ENCODE results near the gene MPRIP.
"Not testable (repeated sequence)": the region's sequence is repeated elsewhere in the genome, so short reads cannot be mapped to it uniquely, and the experiment has no call there.

Gene MPRIP

DNA sequence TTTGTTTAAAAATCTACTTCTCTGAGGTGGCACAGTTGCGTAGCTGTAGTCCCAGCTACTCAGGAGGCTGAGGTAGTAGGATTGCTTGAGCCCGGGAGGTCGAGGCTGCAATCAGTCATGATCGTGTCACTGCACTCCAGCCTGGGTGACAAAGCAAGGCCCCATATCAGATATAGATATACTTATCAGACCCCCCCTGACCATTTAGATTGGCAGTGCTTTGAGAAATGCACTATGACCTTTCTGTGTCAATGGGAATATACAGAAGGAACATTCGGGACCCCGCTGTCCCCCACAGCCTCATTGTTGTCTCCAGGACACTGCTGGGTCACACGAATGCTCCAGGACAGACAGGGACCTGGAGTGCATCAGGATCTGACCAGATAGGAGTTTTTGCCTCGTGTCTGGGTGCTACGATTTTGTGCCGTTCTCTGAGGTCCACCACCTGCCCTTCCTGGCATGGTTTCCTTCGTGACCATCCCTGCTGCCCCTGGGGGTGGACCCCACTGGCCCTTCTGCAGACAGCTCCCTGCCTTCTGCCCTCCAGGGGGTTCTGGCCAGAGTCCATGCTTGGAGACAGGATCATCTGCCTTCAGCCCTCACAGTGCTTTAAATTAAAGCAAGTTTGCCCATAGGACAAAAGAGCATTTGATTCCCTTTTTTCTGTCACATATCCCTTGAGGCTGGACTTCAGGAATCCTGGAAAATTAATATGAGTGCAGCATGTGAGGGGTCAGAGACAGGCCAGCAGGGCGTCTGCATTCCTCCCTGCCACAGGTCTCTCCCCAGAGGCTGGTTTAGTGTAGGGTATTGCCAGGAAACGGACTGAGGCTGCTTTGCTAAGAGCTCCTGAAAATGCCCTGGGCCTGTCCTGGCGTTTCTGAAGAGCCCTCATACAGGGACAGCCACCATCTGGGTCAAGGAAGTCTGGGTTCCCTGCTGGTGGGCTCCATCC, 144.6 kb downstream of the MPRIP start:
- CTCF ChIA-PET = interaction anchor here (0.6 kb wide), 1 partner anchor 17 kb away, joined by 4 read pairs; no protein-coding TSS in a partner anchor

DNA sequence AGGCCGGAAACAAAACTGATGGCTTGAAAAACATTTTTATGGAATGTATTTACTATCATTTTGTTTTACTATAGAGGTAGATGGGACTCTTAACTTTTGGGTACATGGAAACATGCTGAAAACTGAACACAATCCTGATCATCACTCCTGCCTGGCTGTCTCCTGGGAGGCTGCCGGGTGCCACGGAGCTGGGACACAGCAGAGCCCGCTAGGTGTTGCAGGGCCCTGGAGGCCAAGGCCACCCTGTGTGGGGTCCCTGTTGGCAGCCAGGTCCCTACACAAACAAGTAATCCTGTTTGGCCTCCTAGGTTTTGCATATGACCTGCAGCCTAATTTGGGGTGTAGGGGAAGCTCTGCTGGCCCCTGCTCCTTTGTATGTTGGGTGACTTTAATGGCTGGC, 146.3 kb downstream of the MPRIP start:
- peak overlapping the region; percentile 15 for H3K27ac ChIP-seq
- TF ChIP-seq, protein P1, sequence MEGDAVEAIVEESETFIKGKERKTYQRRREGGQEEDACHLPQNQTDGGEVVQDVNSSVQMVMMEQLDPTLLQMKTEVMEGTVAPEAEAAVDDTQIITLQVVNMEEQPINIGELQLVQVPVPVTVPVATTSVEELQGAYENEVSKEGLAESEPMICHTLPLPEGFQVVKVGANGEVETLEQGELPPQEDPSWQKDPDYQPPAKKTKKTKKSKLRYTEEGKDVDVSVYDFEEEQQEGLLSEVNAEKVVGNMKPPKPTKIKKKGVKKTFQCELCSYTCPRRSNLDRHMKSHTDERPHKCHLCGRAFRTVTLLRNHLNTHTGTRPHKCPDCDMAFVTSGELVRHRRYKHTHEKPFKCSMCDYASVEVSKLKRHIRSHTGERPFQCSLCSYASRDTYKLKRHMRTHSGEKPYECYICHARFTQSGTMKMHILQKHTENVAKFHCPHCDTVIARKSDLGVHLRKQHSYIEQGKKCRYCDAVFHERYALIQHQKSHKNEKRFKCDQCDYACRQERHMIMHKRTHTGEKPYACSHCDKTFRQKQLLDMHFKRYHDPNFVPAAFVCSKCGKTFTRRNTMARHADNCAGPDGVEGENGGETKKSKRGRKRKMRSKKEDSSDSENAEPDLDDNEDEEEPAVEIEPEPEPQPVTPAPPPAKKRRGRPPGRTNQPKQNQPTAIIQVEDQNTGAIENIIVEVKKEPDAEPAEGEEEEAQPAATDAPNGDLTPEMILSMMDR (conservative IDR thresholded peaks at IDR 0.05; ENCODE audit: low read depth) = no peak
- POLR2A ChIA-PET (ENCODE audit: low non-redundant PET) = no interaction called here
- DNase-seq (ENCODE audit: low spot score) = no peak
- CTCF ChIA-PET = interaction anchor here (0.6 kb wide), 2 partner anchors 748 to 935 kb away, joined by 3 read pairs; no protein-coding TSS in a partner anchor

More for the DNA sequence above, 144.6 kb downstream of the MPRIP start:
- DNase-seq (ENCODE audit: low spot score) = no peak
- H3K27ac ChIP-seq = peak overlapping the region; percentile 50
- TF ChIP-seq, protein P1 (conservative IDR thresholded peaks at IDR 0.05; ENCODE audit: low read depth) = no peak
- POLR2A ChIA-PET (ENCODE audit: low non-redundant PET) = no interaction called here

DNA sequence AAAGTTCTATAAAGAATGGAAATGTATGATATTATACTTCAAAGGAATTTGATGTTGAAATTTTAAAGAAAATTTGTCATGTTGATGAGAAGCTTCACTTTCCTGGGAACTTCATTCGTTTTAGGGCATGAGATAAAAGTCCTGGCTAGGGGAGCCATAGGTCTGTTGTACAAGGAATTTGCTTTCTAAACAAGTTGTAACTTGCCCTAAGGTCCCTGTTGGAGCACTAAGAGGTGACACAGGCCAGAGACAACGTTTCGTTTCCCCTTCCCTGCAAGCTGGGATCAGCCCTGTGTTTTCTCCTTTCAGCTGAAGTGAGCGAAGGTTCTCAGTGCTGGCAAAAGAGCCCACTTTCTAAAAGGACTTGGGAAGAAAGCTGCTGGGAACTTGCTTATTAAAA, 147.3 kb downstream of the MPRIP start:
- POLR2A ChIA-PET (ENCODE audit: low non-redundant PET) = no interaction called here
- no peak for DNase-seq (ENCODE audit: low spot score)
- TF ChIP-seq, protein P1 (conservative IDR thresholded peaks at IDR 0.05; ENCODE audit: low read depth) = no peak
- H3K27ac ChIP-seq = peak overlapping the region; percentile 39
- CTCF ChIA-PET = interaction anchor here (0.7 kb wide), 1 partner anchor 24 kb away, joined by 5 read pairs; no protein-coding TSS in a partner anchor

GRCh38 chr17:17190188-17190587, 147.9 kb downstream of the MPRIP start:
- peak overlapping the region; percentile 39 for H3K27ac ChIP-seq
- ChIA-PET CTCF (no interaction called here), POLR2A (ENCODE audit: low non-redundant PET) (no interaction called here)
- TF ChIP-seq, protein P1 (conservative IDR thresholded peaks at IDR 0.05; ENCODE audit: low read depth) = no peak
- DNase-seq (ENCODE audit: low spot score) = no peak

GRCh38 chr17:17191346-17191792, 149.1 kb downstream of the MPRIP start:
- no peak for DNase-seq (ENCODE audit: low spot score)
- peak overlapping the region; percentile 50 for H3K27ac ChIP-seq
- ChIA-PET CTCF (no interaction called here), POLR2A (ENCODE audit: low non-redundant PET) (interaction anchor here (0.6 kb wide), 1 partner anchor 10 kb away, joined by 6 read pairs; no protein-coding TSS in a partner anchor)
- TF ChIP-seq, protein P1 (conservative IDR thresholded peaks at IDR 0.05; ENCODE audit: low read depth) = no peak

DNA sequence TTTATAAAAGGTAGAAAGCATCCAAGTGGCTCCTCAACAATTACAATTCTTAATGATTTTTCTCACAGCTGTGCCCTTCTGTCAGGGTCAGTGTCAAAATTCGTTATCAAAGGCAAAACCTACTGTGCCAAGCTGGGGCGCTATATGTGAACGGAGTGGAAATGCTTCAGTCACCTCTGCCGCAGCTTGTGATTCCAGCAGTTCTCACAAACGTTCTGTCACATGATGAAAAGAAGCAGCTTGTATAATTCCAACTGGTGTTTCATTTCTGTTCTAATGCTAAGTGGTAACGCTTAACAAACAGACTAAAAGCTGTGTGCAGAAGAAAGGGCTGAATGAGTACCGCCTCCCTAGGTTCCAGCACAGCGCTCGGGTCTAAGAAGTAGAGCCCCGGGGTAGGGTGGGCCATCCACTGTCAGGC, 149.7 kb downstream of the MPRIP start:
- ChIA-PET CTCF (no interaction called here), POLR2A (ENCODE audit: low non-redundant PET) (interaction anchor here (0.6 kb wide), 1 partner anchor 9 kb away, joined by 6 read pairs; no protein-coding TSS in a partner anchor)
- TF ChIP-seq, protein P1 (conservative IDR thresholded peaks at IDR 0.05; ENCODE audit: low read depth) = no peak
- H3K27ac ChIP-seq = no peak overlapping the region
- DNase-seq (ENCODE audit: low spot score) = no peak

DNA sequence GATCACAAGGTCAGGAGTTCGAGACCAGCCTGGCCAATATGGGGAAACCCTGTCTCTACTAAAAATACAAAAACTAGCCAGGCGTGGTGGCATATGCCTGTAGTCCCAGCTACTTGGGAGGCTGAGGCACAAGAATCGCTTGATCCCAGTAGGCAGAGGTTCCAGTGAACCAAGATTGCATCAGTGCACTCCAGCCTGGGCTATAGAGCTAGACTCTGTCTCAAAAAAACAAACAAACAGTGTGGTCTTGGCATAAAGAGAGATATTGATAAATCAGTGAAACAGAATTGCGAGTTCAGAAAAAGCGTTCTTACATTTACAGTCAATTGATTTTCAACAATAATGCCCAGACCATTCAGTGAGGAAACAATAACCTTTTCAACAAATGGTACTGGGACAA, 153.2 kb downstream of the MPRIP start:
- CTCF ChIA-PET; DNase-seq (ENCODE audit: low spot score); H3K27ac ChIP-seq; POLR2A ChIA-PET (ENCODE audit: low non-redundant PET): not testable (repeated sequence)
